GM19397 (cell line): ENCODE results near the gene SCNN1G.
"Not testable (repeated sequence)": the region's sequence is repeated elsewhere in the genome, so short reads cannot be mapped to it uniquely, and the experiment has no call there.

Experiments
- ATAC-seq: cut with Tn5 transposase; IDR thresholded peaks from one replicate; pipeline ENCODE4 v1.9.1; 2021; ENCODE audit warnings: mild to moderate bottlenecking, moderate library complexity; ENCODE audit not compliant: unreplicated experiment

Gene SCNN1G

GRCh38 chr16:23182679-23183542, at the start of gene SCNN1G:
TSS of gene SCNN1G (plus strand) at chr16:23182745. CDS start at chr16:23186272, 3,527 bp downstream.
- ATAC-seq: peak; percentile 12

GRCh38 chr16:23132775-23133463, 49.6 kb upstream of the SCNN1G start:
- ATAC-seq: no peak

GRCh38 chr16:23134274-23134673, 48.3 kb upstream of the SCNN1G start:
- ATAC-seq: no peak

- no peak for ATAC-seq
Observed at GRCh38 chr16:23137256-23137655, 45.3 kb upstream of the SCNN1G start.

GRCh38 chr16:23137818-23138217, 44.7 kb upstream of the SCNN1G start:
- no peak for ATAC-seq

- ATAC-seq: no peak
Observed at GRCh38 chr16:23140107-23140506, 42.4 kb upstream of the SCNN1G start.

GRCh38 chr16:23141033-23141432, 41.5 kb upstream of the SCNN1G start:
- ATAC-seq: no peak

GRCh38 chr16:23141500-23141899, 41.0 kb upstream of the SCNN1G start:
- no peak for ATAC-seq

- no peak for ATAC-seq
Observed at GRCh38 chr16:23141959-23142740, 40.4 kb upstream of the SCNN1G start.

- ATAC-seq: no peak
Observed at GRCh38 chr16:23143391-23143790, 39.2 kb upstream of the SCNN1G start.

- ATAC-seq: not testable (repeated sequence)
Observed at GRCh38 chr16:23144393-23144792, 38.2 kb upstream of the SCNN1G start.

GRCh38 chr16:23145186-23145585, 37.4 kb upstream of the SCNN1G start:
- no peak for ATAC-seq

- no peak for ATAC-seq
Observed at GRCh38 chr16:23145608-23146007, 36.9 kb upstream of the SCNN1G start.

- ATAC-seq: no peak
Observed at GRCh38 chr16:23146877-23147601, 35.5 kb upstream of the SCNN1G start.

- ATAC-seq: no peak
Observed at GRCh38 chr16:23147666-23148065, 34.9 kb upstream of the SCNN1G start.

- no peak for ATAC-seq
Observed at GRCh38 chr16:23148166-23148512, 34.4 kb upstream of the SCNN1G start.

- ATAC-seq: peak; percentile 35
Observed at GRCh38 chr16:23148513-23149266, 33.9 kb upstream of the SCNN1G start.

- peak; percentile 96 for ATAC-seq
Observed at GRCh38 chr16:23149267-23149992, 33.1 kb upstream of the SCNN1G start, which contains the start of gene USP31. TSS of gene USP31 (minus strand) at chr16:23149452. CDS start at chr16:23149270, 182 bp downstream.

- ATAC-seq: no peak
Observed at GRCh38 chr16:23149993-23150364, 32.6 kb upstream of the SCNN1G start.
